ENCODE data around the gene SCN1B.

SCN1B gene

DNA sequence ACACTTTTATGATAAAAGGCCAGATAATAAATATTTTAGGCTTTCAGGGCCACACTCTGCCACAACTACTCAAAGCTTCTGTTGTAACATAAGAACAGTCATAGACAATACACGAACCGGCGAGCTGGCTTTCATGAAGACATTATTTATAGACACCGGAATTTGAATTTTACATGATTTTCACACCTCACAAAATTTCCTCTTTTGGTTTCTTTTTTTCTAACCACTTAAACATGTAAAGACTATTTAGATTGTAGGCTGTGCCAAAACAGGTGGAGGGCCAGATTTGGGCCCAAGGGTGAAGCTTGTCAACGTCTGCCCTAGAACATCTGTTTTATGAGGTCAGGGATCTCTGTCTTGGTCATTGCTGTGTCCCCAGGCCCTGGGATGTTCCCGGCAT is 55.7 kb downstream of the SCN1B start:
- no peak overlapping the region for H3K4me2 ChIP-seq (ENCODE audit: insufficient read depth, low read length, poor library complexity, severe bottlenecking)

DNA sequence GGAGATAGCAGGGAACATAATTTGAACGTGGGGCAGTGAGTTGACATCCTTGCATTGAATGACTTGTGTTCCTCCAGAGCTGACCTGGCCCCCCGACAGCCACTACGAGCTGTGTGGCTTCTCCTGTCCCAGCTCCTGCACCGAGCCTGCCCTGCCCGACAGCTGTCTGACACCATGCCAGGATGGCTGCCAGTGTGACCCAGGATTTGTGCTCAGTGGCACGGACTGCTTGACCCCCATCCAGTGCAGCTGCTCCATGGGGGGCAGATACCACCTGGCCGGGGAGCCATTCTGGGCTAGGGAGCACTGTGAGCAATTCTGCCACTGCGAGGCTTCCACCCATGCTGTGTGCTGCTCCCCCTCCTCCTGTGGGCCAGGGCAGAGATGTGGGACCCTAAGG is 56.2 kb downstream of the SCN1B start:
- no peak overlapping the region for H3K27ac ChIP-seq (replicated peaks; ENCODE audit: low read length)
- H2BK15ac ChIP-seq (ENCODE audit: low read length), result no peak overlapping the region
- no peaks in the 10 kb centered on the region for H3K9me3 ChIP-seq (replicated peaks in 1 of 2; ENCODE audit: control insufficient read depth in 2 of 2, insufficient read depth in 1 of 2, low read depth in 1 of 2, low read length in 2 of 2)
- peak overlapping the region; percentile 7 for H3K18ac ChIP-seq (ENCODE audit: low read length)
- no peak overlapping the region for H3K4me3 ChIP-seq (ENCODE audit: low read length in 2 of 2)
- H2AK5ac ChIP-seq (ENCODE audit: low read depth, low read length), result peak overlapping the region; percentile 16
- peak overlapping the region; percentile 51 for H3K9ac ChIP-seq (ENCODE audit: low read depth, low read length, poor library complexity)
- H3K4ac ChIP-seq (ENCODE audit: low read length), result no peak overlapping the region
- H3K14ac ChIP-seq (ENCODE audit: low read length), result no peak overlapping the region
- H2BK12ac ChIP-seq (ENCODE audit: low read length), result no peak overlapping the region
- H2BK5ac ChIP-seq (ENCODE audit: low read length), result no peak overlapping the region
- no peaks in the 10 kb centered on the region for H3K36me3 ChIP-seq (replicated peaks in 1 of 2; ENCODE audit: control insufficient read depth in 2 of 2, insufficient read depth in 2 of 2, low read length in 2 of 2)
- H4K8ac ChIP-seq (ENCODE audit: low read depth, low read length), result no peak overlapping the region
- no peaks in the 10 kb centered on the region for H3K79me1 ChIP-seq (ENCODE audit: low read depth, low read length)
- DNase-seq (ENCODE audit: low spot score), result no peak
- H3K4me1 ChIP-seq (ENCODE audit: control insufficient read depth in 2 of 2, insufficient read depth in 1 of 2, low read depth in 1 of 2, low read length in 2 of 2), result peaks cover 0 to 3% of the 10 kb centered on the region in 2 donors
- no peak overlapping the region for H4K91ac ChIP-seq (ENCODE audit: low read depth, low read length, poor library complexity)
- no peak overlapping the region for H3K4me2 ChIP-seq (ENCODE audit: insufficient read depth, low read length, poor library complexity, severe bottlenecking)
- peaks cover 0 to 16% (median 6%) of the 10 kb centered on the region in 3 experiments for H3K27me3 ChIP-seq (ENCODE audit: control insufficient read depth in 3 of 3, insufficient read depth in 3 of 3, low read depth in 1 of 3, low read length in 3 of 3)
- H2BK120ac ChIP-seq (ENCODE audit: low read depth, low read length), result no peak overlapping the region
- H2AFZ ChIP-seq (ENCODE audit: low read length), result no peak overlapping the region
- peak overlapping the region; percentile 70 for H3K23ac ChIP-seq (ENCODE audit: low read depth, low read length, poor library complexity)
- WGBS, 2 donors (ENCODE audit: extremely low coverage in 2 of 2, insufficient read length in 2 of 2, insufficient replicate concordance in 1 of 2), result no CpG with 5 or more reads among the region's 8 CpGs

More for the DNA sequence above, 55.7 kb downstream of the SCN1B start:
- Histone ChIP-seq H2BK15ac (ENCODE audit: low read length) (no peak overlapping the region), H3K18ac (ENCODE audit: low read length) (no peak overlapping the region), H3K27me3 (ENCODE audit: control insufficient read depth in 3 of 3, insufficient read depth in 3 of 3, low read depth in 1 of 3, low read length in 3 of 3) (peaks cover 0 to 16% (median 5%) of the 10 kb centered on the region in 3 experiments), H3K4me3 (ENCODE audit: low read length in 2 of 2) (no peak overlapping the region), H2BK5ac (ENCODE audit: low read length) (no peak overlapping the region), H2BK12ac (ENCODE audit: low read length) (no peak overlapping the region), H3K4me1 (ENCODE audit: control insufficient read depth in 2 of 2, insufficient read depth in 1 of 2, low read depth in 1 of 2, low read length in 2 of 2) (peaks cover 0 to 3% of the 10 kb centered on the region in 2 donors), H3K23ac (ENCODE audit: low read depth, low read length, poor library complexity) (no peak overlapping the region), H2BK120ac (ENCODE audit: low read depth, low read length) (no peak overlapping the region), H3K9ac (ENCODE audit: low read depth, low read length, poor library complexity) (no peak overlapping the region), H2AFZ (ENCODE audit: low read length) (no peak overlapping the region), H3K9me3 (replicated peaks in 1 of 2; ENCODE audit: control insufficient read depth in 2 of 2, insufficient read depth in 1 of 2, low read depth in 1 of 2, low read length in 2 of 2) (no peaks in the 10 kb centered on the region), H4K91ac (ENCODE audit: low read depth, low read length, poor library complexity) (no peak overlapping the region), H3K4ac (ENCODE audit: low read length) (no peak overlapping the region), H4K8ac (ENCODE audit: low read depth, low read length) (no peak overlapping the region), H3K27ac (replicated peaks; ENCODE audit: low read length) (no peak overlapping the region), H2AK5ac (ENCODE audit: low read depth, low read length) (no peak overlapping the region), H3K36me3 (replicated peaks in 1 of 2; ENCODE audit: control insufficient read depth in 2 of 2, insufficient read depth in 2 of 2, low read length in 2 of 2) (no peaks in the 10 kb centered on the region), H3K14ac (ENCODE audit: low read length) (no peak overlapping the region), H3K79me1 (ENCODE audit: low read depth, low read length) (no peaks in the 10 kb centered on the region)
- WGBS, 2 donors (ENCODE audit: extremely low coverage in 2 of 2, insufficient read length in 2 of 2, insufficient replicate concordance in 1 of 2), result no CpG with 5 or more reads among the region's 6 CpGs
- DNase-seq (ENCODE audit: low spot score), result no peak

DNA sequence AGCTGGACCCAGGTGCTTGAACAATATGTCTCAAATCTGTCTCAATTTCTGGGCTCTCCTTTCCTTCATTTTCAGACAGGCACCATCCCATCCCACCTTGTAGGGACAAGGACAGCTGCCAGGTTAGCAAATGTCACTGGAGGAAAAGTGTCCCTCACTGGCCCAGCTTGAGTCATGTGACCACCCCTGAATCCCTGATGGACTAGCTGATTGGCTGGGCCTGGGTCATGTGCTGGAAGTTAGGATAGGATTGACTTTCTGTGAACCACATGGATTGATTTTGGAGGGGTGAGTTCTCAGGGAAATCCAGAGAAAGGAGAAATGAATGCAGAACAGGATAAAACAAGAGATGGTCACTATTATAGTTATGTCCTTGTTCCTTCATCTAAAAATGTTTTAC is 57.1 kb downstream of the SCN1B start:
- Histone ChIP-seq H2BK5ac (ENCODE audit: low read length) (no peak overlapping the region), H4K91ac (ENCODE audit: low read depth, low read length, poor library complexity) (no peak overlapping the region), H3K4me1 (ENCODE audit: control insufficient read depth in 2 of 2, insufficient read depth in 1 of 2, low read depth in 1 of 2, low read length in 2 of 2) (peaks cover 0 to 3% of the 10 kb centered on the region in 2 donors), H3K9ac (ENCODE audit: low read depth, low read length, poor library complexity) (no peak overlapping the region), H3K4me2 (ENCODE audit: insufficient read depth, low read length, poor library complexity, severe bottlenecking) (no peak overlapping the region), H3K9me3 (replicated peaks in 1 of 2; ENCODE audit: control insufficient read depth in 2 of 2, insufficient read depth in 1 of 2, low read depth in 1 of 2, low read length in 2 of 2) (no peaks in the 10 kb centered on the region), H3K23ac (ENCODE audit: low read depth, low read length, poor library complexity) (no peak overlapping the region), H3K4me3 (ENCODE audit: low read length in 2 of 2) (no peak overlapping the region), H2AK5ac (ENCODE audit: low read depth, low read length) (no peak overlapping the region), H3K79me1 (ENCODE audit: low read depth, low read length) (no peaks in the 10 kb centered on the region), H4K8ac (ENCODE audit: low read depth, low read length) (no peak overlapping the region), H3K14ac (ENCODE audit: low read length) (no peak overlapping the region), H2BK12ac (ENCODE audit: low read length) (no peak overlapping the region), H3K36me3 (replicated peaks in 1 of 2; ENCODE audit: control insufficient read depth in 2 of 2, insufficient read depth in 2 of 2, low read length in 2 of 2) (no peaks in the 10 kb centered on the region), H3K27ac (replicated peaks; ENCODE audit: low read length) (no peak overlapping the region), H2AFZ (ENCODE audit: low read length) (no peak overlapping the region), H3K4ac (ENCODE audit: low read length) (no peak overlapping the region), H2BK15ac (ENCODE audit: low read length) (no peak overlapping the region), H2BK120ac (ENCODE audit: low read depth, low read length) (no peak overlapping the region), H3K18ac (ENCODE audit: low read length) (no peak overlapping the region), H3K27me3 (ENCODE audit: control insufficient read depth in 3 of 3, insufficient read depth in 3 of 3, low read depth in 1 of 3, low read length in 3 of 3) (peaks cover 0 to 16% (median 6%) of the 10 kb centered on the region in 3 experiments)
- no peak for DNase-seq (ENCODE audit: low spot score)

DNA sequence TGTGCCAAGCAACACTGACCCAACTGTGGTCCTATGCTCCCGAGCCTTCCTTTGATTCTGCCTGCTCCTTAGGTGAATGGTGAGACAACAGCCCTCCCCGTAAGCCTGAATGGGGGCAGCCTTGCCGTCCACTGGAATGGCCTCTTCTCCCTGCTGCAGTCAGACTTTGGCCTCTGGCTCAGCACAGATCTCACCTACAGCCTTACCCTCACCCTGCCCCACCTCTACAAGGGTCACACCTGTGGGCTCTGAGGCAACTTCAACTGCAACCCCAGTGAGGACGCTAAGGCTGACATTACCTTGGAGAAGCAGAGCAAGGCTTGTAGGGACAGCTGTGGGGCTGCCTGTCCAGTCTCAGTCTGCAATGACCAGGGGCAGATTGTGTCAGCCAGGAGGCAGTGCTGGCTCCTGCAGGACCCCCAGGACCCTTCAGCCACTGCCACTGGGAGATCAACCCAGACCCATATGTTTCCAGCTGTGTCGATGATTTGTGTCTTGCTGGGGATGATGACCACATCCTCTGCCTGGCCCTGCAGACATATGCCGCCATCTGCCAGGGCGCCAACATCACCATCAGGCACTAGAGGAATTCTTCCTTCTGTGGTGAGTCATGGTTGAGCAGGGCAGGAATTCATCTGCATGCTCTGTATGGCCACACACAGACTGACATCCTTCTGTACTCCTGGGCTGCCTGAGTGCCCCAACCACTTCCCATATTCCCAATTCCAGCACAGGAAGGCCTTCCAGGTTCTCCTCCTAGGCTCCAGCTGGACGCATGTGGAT is 58.1 kb downstream of the SCN1B start:
- no CpG with 5 or more reads among the region's 8 CpGs for WGBS, 2 donors (ENCODE audit: extremely low coverage in 2 of 2, insufficient read length in 2 of 2, insufficient replicate concordance in 1 of 2)
- Histone ChIP-seq H2BK12ac (ENCODE audit: low read length) (no peak overlapping the region), H3K4me2 (ENCODE audit: insufficient read depth, low read length, poor library complexity, severe bottlenecking) (no peak overlapping the region), H3K27ac (replicated peaks; ENCODE audit: low read length) (no peak overlapping the region), H2BK15ac (ENCODE audit: low read length) (no peak overlapping the region), H4K8ac (ENCODE audit: low read depth, low read length) (no peak overlapping the region), H2BK120ac (ENCODE audit: low read depth, low read length) (no peak overlapping the region), H3K9me3 (replicated peaks in 1 of 2; ENCODE audit: control insufficient read depth in 2 of 2, insufficient read depth in 1 of 2, low read depth in 1 of 2, low read length in 2 of 2) (no peaks in the 10 kb centered on the region), H3K18ac (ENCODE audit: low read length) (peak overlapping the region; percentile 6), H2AFZ (ENCODE audit: low read length) (no peak overlapping the region), H2AK5ac (ENCODE audit: low read depth, low read length) (peak overlapping the region; percentile 51), H3K4me3 (ENCODE audit: low read length in 2 of 2) (no peak overlapping the region), H3K4me1 (ENCODE audit: control insufficient read depth in 2 of 2, insufficient read depth in 1 of 2, low read depth in 1 of 2, low read length in 2 of 2) (peaks cover 0 to 3% of the 10 kb centered on the region in 2 donors), H3K36me3 (replicated peaks in 1 of 2; ENCODE audit: control insufficient read depth in 2 of 2, insufficient read depth in 2 of 2, low read length in 2 of 2) (no peaks in the 10 kb centered on the region), H3K27me3 (ENCODE audit: control insufficient read depth in 3 of 3, insufficient read depth in 3 of 3, low read depth in 1 of 3, low read length in 3 of 3) (peaks cover 0 to 16% (median 6%) of the 10 kb centered on the region in 3 experiments), H3K14ac (ENCODE audit: low read length) (no peak overlapping the region), H2BK5ac (ENCODE audit: low read length) (no peak overlapping the region), H4K91ac (ENCODE audit: low read depth, low read length, poor library complexity) (no peak overlapping the region), H3K4ac (ENCODE audit: low read length) (no peak overlapping the region), H3K79me1 (ENCODE audit: low read depth, low read length) (no peaks in the 10 kb centered on the region), H3K9ac (ENCODE audit: low read depth, low read length, poor library complexity) (no peak overlapping the region), H3K23ac (ENCODE audit: low read depth, low read length, poor library complexity) (peak overlapping the region; percentile 76)
- no peak for DNase-seq (ENCODE audit: low spot score)
